Activated T-cell treated with anti-CD3 and anti-CD28 coated beads, Interleukin-2, amount 50 U/mL, for 24 hours (primary cell): ENCODE data around the gene BRCA1.
"Not testable (repeated sequence)": the region's sequence is repeated elsewhere in the genome, so short reads cannot be mapped to it uniquely, and the experiment has no call there.

Experiments used
- DNase-seq: peaks from one replicate; pipeline ENCODE4 v3.0.0-alpha.2; 2020
- H3K27ac Mint-ChIP-seq: 2 replicates; pipeline ENCODE4 v1.8.0; 2020; ENCODE audit warnings: mild to moderate bottlenecking, mixed read lengths
- H3K27me3 Mint-ChIP-seq: 2 replicates; pipeline ENCODE4 v1.8.0; 2020; ENCODE audit warnings: mixed read lengths
- H3K36me3 Mint-ChIP-seq: 2 replicates; pipeline ENCODE4 v1.8.0; 2020; ENCODE audit warnings: low read depth, mixed read lengths
- H3K4me1 Mint-ChIP-seq: 2 replicates; pipeline ENCODE4 v1.8.0; 2020; ENCODE audit warnings: low read depth, mixed read lengths
- H3K4me3 Mint-ChIP-seq: 2 replicates; pipeline ENCODE4 v1.8.0; 2020; ENCODE audit warnings: mild to moderate bottlenecking, moderate library complexity, mixed read lengths
- H3K9me3 Mint-ChIP-seq: 2 replicates; pipeline ENCODE4 v1.8.0; 2020; ENCODE audit warnings: mixed read lengths

Gene BRCA1

DNA sequence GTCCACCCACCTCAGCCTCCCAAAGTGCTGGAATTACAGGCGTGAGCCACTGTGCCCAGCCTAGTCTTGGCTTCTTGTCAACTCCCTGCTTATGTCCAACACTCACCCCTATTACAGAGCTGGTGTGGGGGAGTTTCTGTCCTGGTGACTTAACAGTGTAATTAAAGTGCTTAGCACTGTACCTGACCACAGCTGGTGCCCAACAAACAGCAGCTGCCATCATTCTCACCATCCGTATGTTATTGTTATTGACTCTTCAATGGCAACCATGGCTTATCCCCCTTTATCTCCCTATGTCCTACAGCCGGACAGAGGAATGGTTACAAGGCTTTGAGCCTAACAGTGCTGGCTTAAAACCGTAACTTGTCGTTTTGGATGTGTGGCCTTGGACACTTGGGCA, 17.0 kb upstream of the BRCA1 start:
- Mint-ChIP-seq H3K4me1 (no peaks in the 10 kb centered on the region), H3K27me3 (no peaks in the 10 kb centered on the region), H3K9me3 (no peaks in the 10 kb centered on the region)

DNA sequence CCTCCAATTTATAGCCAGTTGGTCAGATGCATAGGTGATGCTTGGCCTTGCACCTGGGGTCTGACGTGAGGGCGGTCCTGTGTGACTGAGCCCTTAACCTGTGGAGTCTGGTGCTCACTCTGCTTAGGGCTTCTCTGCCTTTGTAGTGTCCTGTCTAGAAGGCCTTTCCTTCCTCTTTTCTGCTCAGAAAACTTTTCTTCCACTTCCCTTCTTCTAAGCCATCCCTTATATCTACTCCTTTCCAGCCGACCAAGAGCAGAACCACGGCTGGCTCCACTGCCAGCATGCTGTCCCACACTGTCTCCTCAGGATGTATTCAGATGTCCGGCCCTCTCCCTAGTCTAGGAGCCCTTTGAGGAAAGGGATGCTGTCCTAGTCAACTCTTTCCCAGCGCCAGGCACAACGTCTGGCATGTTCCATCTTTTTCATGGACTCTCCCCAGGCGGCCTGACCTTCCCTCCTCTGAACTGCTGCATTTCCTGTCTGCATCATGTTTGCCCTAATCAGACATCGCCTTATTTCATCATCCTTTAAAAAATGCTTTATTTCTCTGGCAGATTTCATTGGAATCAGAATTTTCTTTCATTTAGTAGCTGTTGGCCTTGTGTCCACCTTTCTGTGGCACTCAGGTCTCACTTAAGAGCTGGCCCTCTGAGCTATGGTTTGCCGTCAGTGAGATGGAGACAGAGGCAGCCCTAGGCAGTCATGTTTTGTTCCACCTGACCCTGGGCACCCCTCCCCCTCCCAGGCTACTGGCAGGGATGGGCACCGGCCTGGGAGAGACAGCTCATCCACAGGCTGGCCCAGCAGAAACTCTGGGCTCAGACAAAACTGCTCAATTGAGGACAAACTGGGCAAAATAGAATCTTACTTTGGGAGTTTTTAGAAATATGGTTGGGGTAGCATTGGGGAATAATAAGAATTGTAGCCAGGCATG, 15.5 kb upstream of the BRCA1 start:
- Mint-ChIP-seq H3K27ac (peak overlapping the region; percentile 27), H3K36me3 (peaks cover 36% of the 10 kb centered on the region), H3K4me1 (peaks cover 10% of the 10 kb centered on the region), H3K9me3 (no peaks in the 10 kb centered on the region), H3K27me3 (no peaks in the 10 kb centered on the region), H3K4me3 (no peak overlapping the region)
- no peak for DNase-seq

More for the DNA sequence above, 17.0 kb upstream of the BRCA1 start:
- DNase-seq: no peak
- H3K27ac Mint-ChIP-seq: no peak overlapping the region
- H3K4me3 Mint-ChIP-seq: no peak overlapping the region
- H3K36me3 Mint-ChIP-seq: peaks cover 33% of the 10 kb centered on the region

DNA sequence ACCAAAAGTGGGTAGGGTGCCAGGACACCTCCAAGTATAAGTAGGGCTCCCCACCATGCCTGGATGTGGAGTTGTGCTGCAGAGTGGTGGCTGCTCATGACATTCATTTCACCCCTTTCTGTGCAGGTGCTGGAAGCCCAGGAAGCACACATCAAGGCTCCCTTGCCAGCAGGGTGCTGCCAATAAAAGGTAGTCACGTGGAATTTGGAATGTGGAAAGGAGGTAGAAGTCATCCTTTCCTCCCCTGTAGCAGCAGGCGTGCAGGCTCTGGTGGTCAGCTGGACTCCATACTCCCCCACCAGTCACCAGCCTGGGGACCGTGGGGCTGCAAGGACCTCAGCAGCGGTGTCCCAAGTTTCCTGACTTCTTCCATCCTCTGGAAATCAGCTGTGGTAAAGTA, 13.4 kb upstream of the BRCA1 start:
- not testable (repeated sequence) for DNase-seq, H3K9me3 Mint-ChIP-seq, H3K4me3 Mint-ChIP-seq, H3K27ac Mint-ChIP-seq, H3K27me3 Mint-ChIP-seq, H3K4me1 Mint-ChIP-seq
- peaks cover 47% of the 10 kb centered on the region for H3K36me3 Mint-ChIP-seq

DNA sequence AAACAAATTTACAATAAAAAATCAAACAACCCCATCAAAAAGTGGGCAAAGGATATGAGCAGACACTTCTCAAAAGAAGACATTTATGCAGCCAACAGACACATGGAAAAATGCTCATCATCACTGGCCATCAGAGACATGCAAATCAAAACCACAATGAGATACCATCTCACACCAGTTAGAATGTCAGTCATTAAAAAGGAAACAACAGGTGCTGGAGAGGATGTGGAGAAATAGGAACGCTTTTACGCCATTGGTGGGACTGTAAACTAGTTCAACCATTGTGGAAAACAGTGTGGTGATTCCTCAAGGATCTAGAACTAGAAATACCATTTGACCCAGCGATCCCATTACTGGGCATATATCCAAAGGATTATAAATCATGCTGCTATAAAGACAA, 11.4 kb upstream of the BRCA1 start:
- not testable (repeated sequence) for DNase-seq, H3K9me3 Mint-ChIP-seq, H3K27me3 Mint-ChIP-seq, H3K27ac Mint-ChIP-seq, H3K4me1 Mint-ChIP-seq, H3K4me3 Mint-ChIP-seq
- H3K36me3 Mint-ChIP-seq: peaks cover 58% of the 10 kb centered on the region

DNA sequence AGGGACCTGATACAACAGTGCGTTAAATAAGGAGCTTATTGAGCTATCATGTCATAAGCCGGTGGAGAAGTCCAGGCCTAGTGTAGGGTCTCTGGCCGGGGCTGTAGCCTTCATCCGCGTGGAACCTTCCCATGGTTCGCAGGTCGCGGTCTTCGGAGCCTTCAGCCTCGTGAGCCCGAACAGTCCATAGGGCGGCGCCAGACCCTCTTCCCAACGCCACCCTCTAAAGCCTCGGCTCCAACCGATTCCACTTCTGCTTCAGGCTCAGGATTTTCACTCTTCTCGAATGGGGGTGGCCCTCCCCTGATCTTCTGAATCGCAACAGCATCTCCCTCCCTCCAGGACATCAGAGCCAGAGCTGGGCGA, 10.3 kb upstream of the BRCA1 start:
- no peaks in the 10 kb centered on the region for H3K9me3 Mint-ChIP-seq
- H3K36me3 Mint-ChIP-seq: peaks cover 58% of the 10 kb centered on the region
- H3K4me1 Mint-ChIP-seq: peaks cover 14% of the 10 kb centered on the region
- no peaks in the 10 kb centered on the region for H3K27me3 Mint-ChIP-seq
- DNase-seq: no peak
- H3K27ac Mint-ChIP-seq: no peak overlapping the region
- H3K4me3 Mint-ChIP-seq: no peak overlapping the region

DNA sequence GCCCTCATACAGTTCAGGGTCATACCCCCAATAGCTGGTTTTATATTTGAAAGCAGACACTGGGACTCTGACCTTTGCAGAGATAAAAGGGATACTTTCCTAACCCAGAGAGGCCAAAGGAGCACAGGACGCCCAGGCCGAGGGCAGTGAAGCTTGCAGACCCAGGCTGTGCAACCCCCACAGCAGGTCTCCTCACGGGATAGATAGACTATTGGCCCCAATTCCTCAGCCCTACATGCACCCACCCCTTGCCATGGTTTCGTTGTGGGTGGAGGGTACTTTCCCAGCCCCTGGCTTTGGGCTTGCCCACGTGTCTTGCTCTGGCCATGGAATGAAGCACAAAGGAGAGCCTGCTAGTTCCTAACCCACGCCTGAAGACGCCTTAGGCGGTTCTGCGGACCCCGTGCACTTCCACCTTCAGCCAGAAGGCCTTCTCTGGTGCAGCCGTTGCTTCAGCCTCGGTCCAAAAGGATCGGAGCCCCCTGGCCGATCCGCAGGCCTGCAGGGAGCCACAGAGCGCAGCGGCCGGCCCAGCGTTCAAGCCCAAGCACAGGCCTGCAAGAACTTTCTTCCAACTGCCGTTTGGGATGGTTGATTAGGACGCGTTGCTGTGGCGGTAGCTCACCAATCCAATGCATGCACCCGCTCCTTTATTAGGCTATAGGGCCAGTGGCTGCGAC, 9.8 kb upstream of the BRCA1 start:
- H3K36me3 Mint-ChIP-seq: peaks cover 53% of the 10 kb centered on the region
- no peaks in the 10 kb centered on the region for H3K27me3 Mint-ChIP-seq
- DNase-seq: no peak
- no peaks in the 10 kb centered on the region for H3K9me3 Mint-ChIP-seq
- no peak overlapping the region for H3K4me3 Mint-ChIP-seq
- H3K27ac Mint-ChIP-seq: no peak overlapping the region
- H3K4me1 Mint-ChIP-seq: peaks cover 14% of the 10 kb centered on the region

DNA sequence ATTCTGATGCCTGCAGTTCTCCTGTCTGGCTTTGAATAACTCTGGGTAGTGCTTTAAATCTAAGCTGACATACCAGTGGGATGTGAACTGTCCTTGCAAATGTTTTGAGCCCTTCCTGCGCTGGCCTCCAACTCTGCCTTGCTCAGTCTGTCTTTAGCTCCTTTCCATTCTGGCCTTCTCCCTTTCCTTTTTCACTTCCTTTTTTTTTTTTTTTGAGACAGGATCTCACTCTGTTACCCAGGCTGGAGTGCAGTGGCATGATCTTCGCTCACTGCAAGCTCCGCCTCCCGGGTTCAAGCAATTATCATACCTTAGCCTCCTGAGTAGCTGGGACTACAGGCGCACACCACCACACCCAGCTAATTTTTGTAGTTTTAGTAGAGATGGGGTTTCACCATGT, 8.3 kb upstream of the BRCA1 start:
- peaks cover 19% of the 10 kb centered on the region for H3K4me1 Mint-ChIP-seq
- peaks cover 62% of the 10 kb centered on the region for H3K36me3 Mint-ChIP-seq
- H3K27ac Mint-ChIP-seq, DNase-seq, H3K9me3 Mint-ChIP-seq, H3K4me3 Mint-ChIP-seq, H3K27me3 Mint-ChIP-seq: not testable (repeated sequence)

DNA sequence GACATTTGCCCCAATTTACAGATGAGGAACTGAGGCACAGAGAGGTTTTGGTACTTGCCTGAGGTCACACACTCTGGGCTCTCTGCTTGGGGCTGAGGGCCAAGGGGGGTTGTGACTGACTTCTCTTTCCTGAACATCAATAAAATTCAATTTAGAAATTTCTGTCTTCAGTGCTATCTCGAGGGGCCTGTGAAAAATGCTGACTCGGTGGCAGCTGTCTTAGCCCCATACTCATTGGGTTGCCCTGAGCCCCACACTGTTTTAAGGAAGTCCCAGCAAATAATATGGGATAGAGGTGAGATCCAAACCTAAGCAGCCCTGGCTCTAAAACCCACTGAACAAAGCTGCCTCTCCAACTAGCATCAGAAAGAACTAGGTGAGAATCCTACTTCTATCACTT, 7.0 kb upstream of the BRCA1 start:
- Mint-ChIP-seq H3K36me3 (peaks cover 75% of the 10 kb centered on the region), H3K4me3 (no peak overlapping the region), H3K9me3 (no peaks in the 10 kb centered on the region), H3K27me3 (no peaks in the 10 kb centered on the region), H3K4me1 (peaks cover 29% of the 10 kb centered on the region), H3K27ac (no peak overlapping the region)
- no peak for DNase-seq

DNA sequence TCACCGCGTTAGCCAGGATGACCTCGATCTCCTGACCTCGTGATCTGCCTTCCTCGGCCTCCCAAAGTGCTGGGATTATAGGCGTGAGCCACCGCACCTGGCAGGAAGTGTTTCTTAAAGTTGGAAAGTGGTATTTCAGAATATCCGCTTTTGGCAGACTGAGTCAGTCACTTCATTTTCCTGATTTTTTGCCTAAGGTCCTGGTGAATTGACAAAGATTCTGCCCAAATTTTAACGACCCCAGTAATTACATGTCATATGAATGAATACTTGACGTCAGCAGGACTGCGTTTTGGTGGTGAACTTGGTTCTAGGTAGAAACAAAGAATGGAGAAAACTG, 4.5 kb upstream of the BRCA1 start:
- H3K4me3 Mint-ChIP-seq: no peak overlapping the region

DNA sequence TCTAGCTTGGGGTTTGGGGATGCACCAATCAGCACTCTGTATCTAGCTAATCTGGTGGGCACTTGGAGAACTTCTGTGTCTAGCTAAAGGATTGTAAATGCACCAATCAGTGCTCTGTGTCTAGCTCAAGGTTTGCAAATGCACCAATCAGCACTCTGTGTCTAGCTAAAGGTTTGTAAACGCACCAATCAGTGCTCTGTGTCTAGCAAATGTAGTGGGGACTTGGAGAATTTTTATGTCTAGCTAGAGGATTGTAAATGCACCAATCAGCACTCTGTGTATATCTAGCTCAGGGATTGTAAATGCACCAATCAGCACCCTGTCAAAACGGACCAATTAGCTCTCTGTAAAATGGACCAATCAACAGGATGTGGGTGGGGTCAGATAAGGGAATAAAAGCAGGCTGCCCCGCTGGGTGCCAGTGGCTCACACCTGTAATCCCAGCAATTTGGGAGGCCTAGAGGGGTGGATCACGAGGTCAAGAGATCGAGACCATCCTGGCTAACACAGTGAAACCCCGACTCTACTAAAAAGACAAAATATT, 2.2 kb upstream of the BRCA1 start:
- H3K9me3 Mint-ChIP-seq, DNase-seq, H3K27me3 Mint-ChIP-seq: not testable (repeated sequence)
- H3K4me3 Mint-ChIP-seq: peak overlapping the region; percentile 69
- H3K27ac Mint-ChIP-seq: peak overlapping the region; percentile 84
- H3K4me1 Mint-ChIP-seq: peaks cover 40% of the 10 kb centered on the region
- peaks cover 76% of the 10 kb centered on the region for H3K36me3 Mint-ChIP-seq

More for the DNA sequence above, 4.5 kb upstream of the BRCA1 start:
- Mint-ChIP-seq H3K9me3 (no peaks in the 10 kb centered on the region), H3K4me1 (peaks cover 33% of the 10 kb centered on the region), H3K27ac (no peak overlapping the region), H3K36me3 (peaks cover 79% of the 10 kb centered on the region), H3K27me3 (no peaks in the 10 kb centered on the region)
- no peak for DNase-seq

DNA sequence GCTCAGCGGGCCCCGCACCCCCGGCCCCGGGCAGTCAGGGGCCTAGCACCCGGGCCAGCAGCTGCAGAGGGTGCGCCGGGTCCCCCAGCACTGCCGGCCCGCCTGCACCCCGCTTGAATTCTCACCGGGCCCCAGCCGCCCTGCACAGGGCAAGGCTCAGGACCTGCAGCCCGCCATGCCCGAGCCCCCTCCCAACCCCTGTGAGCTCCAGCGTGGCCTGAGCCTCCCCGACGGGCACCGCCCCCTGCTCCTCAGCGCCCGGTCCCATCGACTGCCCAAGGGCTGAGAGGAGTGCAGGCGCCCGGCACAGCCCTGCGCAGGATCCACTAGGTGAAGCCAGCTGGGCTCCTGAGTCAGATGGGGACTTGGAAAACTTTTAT, 1.7 kb upstream of the BRCA1 start:
- H3K27me3 Mint-ChIP-seq: no peaks in the 10 kb centered on the region
- no peaks in the 10 kb centered on the region for H3K9me3 Mint-ChIP-seq
- H3K4me1 Mint-ChIP-seq: peaks cover 42% of the 10 kb centered on the region
- peak overlapping the region; percentile 69 for H3K4me3 Mint-ChIP-seq
- H3K36me3 Mint-ChIP-seq: peaks cover 75% of the 10 kb centered on the region
- DNase-seq: no peak
- peak overlapping the region; percentile 84 for H3K27ac Mint-ChIP-seq

DNA sequence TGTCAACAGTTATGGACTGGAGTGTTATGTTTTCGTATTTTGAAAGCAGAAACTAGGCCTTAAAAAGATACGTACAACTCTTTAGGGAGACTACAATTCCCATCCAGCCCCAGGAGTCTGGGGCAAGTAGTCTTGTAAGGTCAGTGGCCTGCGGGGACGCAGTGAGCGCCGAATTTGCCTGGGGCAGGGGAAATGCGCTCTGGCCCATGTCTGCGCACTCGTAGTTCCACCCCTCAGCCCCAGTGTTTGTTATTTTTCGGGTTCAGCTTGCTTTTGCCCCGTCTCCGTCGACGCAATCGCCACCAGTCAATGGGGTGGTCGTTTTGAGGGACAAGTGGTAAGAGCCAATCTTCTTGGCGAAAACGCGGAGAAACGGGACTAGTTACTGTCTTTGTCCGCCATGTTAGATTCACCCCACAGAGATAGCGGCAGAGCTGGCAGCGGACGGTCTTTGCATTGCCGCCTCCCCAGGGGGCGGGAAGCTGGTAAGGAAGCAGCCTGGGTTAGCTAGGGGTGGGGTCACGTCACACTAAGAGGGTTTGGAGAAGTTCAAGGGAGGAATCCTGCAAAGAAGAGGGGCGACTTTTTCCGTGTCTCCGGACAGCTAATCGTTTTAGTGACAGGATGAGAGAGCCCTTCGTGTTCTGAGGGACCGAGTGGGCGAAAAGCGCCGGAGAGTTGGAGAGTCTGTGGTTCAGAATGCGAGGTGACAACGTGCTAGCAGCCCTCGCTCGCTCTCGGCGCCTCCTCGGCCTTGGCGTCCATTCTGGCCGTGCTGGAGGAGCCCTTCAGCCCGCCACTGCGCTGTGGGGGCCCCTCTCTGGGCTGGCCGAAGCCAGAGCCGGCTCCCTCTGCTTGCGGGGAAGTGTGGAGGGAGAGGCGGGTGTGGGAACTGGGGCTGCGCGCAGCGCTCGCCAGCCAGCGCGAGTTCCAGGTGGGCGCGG, 1.1 kb upstream of the BRCA1 start:
- peak; percentile 37 for DNase-seq
- Mint-ChIP-seq H3K27me3 (no peaks in the 10 kb centered on the region), H3K9me3 (no peaks in the 10 kb centered on the region), H3K4me1 (peaks cover 42% of the 10 kb centered on the region), H3K36me3 (peaks cover 77% of the 10 kb centered on the region), H3K4me3 (peak overlapping the region; percentile 98), H3K27ac (peak overlapping the region; percentile 100)

DNA sequence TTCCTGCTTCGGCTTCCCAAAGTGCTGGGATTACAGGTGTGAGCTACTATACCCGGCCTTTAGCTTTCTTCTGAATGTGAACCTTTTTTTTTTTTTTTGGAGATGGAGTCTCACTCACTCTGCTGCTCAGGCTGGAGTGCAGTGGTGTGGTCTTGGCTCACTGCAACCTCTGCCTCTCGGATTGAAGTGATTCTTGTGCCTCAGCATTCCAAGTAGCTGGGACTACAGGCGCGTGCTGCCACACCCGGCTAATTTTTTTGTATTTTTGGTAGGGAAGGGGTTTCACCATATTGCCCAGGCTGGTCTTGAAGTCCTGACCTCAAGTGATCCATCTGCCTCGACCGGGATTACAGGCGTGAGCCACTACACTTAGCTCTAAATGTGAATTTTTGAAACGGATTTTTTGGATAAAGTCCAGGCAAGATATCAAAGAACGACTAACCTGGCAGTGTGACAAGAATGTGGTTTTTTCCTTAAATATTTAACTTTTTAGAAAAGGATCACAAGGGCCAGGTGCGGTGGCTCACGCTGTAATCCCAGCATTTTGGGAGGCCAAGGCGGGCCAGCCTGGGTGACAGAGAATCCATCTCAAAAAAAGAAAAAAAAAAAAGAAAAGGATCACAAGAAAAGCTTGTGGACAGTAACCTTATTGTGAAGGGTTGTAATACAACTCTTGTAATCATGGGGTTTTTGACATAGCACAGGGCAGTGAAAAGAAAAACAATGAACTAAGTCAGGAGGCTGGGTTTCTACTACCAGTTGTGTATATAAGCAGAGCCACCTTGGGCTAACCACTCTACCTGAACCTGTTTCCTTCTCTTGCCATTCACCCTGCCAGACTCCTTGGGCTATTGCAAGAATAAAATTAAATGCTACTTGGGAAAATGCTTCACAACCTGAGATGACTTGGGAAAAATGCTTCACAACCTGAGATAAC, 6.2 kb downstream of the BRCA1 start:
- Mint-ChIP-seq H3K4me3 (no peak overlapping the region), H3K9me3 (no peaks in the 10 kb centered on the region), H3K27me3 (no peaks in the 10 kb centered on the region), H3K36me3 (peaks cover 78% of the 10 kb centered on the region), H3K4me1 (peaks cover 5% of the 10 kb centered on the region), H3K27ac (no peak overlapping the region)
- no peak for DNase-seq
